ENCODE results near the gene ARL16. TPM values are rescaled to one million over a fixed set of nuclear protein-coding genes. Genes with fewer than 3 reads are reported as not detected.

Gene ARL16
- total RNA-seq, 1 experiment from 2014 or later = 38.6 TPM

- Mint-ChIP-seq H3K4me1 (ENCODE audit: insufficient read depth, unreplicated experiment) (no peaks in the 10 kb centered on the region), H3K9me3 (ENCODE audit: unreplicated experiment) (no peaks in the 10 kb centered on the region), H3K36me3 (ENCODE audit: insufficient read depth, unreplicated experiment) (peaks cover 15% of the 10 kb centered on the region), H3K27me3 (ENCODE audit: insufficient read depth, unreplicated experiment) (no peaks in the 10 kb centered on the region), H3K27ac (ENCODE audit: low read depth, unreplicated experiment) (no peak overlapping the region), H3K4me3 (ENCODE audit: unreplicated experiment) (no peak overlapping the region)
- TF ChIP-seq, protein P1, sequence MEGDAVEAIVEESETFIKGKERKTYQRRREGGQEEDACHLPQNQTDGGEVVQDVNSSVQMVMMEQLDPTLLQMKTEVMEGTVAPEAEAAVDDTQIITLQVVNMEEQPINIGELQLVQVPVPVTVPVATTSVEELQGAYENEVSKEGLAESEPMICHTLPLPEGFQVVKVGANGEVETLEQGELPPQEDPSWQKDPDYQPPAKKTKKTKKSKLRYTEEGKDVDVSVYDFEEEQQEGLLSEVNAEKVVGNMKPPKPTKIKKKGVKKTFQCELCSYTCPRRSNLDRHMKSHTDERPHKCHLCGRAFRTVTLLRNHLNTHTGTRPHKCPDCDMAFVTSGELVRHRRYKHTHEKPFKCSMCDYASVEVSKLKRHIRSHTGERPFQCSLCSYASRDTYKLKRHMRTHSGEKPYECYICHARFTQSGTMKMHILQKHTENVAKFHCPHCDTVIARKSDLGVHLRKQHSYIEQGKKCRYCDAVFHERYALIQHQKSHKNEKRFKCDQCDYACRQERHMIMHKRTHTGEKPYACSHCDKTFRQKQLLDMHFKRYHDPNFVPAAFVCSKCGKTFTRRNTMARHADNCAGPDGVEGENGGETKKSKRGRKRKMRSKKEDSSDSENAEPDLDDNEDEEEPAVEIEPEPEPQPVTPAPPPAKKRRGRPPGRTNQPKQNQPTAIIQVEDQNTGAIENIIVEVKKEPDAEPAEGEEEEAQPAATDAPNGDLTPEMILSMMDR (IDR thresholded peaks at IDR 0.05; ENCODE audit: unreplicated experiment) = no peak
- intact Hi-C loops (cut with micrococcal nuclease) = no loop called here
- ChIA-PET CTCF (interaction anchor here (0.5 to 1.0 kb wide), 2 partner anchors 18 to 24 kb away, joined by 3 read pairs; no protein-coding TSS in a partner anchor), POLR2A (interaction anchor here (0.6 to 0.7 kb wide), 2 partner anchors 13 to 18 kb away, joined by 3 read pairs; no protein-coding TSS in a partner anchor)
- DNase-seq (ENCODE audit: unreplicated experiment) = no peak
- no TSS peak for BruUV-seq (replicated peaks)
These were observed 23.2 kb downstream of the ARL16 start for GRCh38 chr17:81660441-81660840.

DNA sequence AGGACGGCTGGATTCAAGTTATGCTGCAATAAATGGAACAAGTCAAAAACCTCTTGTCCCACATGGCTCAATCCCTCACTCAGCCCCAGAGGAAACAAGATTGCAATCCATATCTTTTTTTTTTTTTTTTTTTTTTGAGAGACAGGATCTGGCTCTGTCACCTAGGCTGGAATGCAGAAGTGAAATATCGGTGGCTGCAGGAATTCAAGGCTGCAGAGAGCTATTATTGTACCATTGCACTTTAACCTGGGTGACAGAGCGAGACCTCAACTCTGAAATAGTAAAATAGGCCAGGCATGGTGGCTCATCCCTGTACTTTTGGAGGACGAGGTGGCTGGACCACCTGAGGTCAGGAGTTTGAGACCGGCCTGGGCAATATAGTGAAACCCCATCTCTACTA, 24.6 kb downstream of the ARL16 start:
- TF ChIP-seq, protein P1 (IDR thresholded peaks at IDR 0.05; ENCODE audit: unreplicated experiment) = no peak
- no TSS peak for BruUV-seq (replicated peaks)
- H3K9me3 Mint-ChIP-seq (ENCODE audit: unreplicated experiment) = no peaks in the 10 kb centered on the region
- no peaks in the 10 kb centered on the region for H3K27me3 Mint-ChIP-seq (ENCODE audit: insufficient read depth, unreplicated experiment)
- DNase-seq (ENCODE audit: unreplicated experiment) = no peak
- POLR2A ChIA-PET = no interaction called here
- intact Hi-C loops (cut with micrococcal nuclease) = no loop called here
- no peaks in the 10 kb centered on the region for H3K4me1 Mint-ChIP-seq (ENCODE audit: insufficient read depth, unreplicated experiment)
- H3K36me3 Mint-ChIP-seq (ENCODE audit: insufficient read depth, unreplicated experiment) = peaks cover 3% of the 10 kb centered on the region
- CTCF ChIA-PET = interaction anchor here (0.6 kb wide), 1 partner anchor 46 kb away, joined by 3 read pairs; no protein-coding TSS in a partner anchor
- no peak overlapping the region for H3K27ac Mint-ChIP-seq (ENCODE audit: low read depth, unreplicated experiment)
- no peak overlapping the region for H3K4me3 Mint-ChIP-seq (ENCODE audit: unreplicated experiment)

DNA sequence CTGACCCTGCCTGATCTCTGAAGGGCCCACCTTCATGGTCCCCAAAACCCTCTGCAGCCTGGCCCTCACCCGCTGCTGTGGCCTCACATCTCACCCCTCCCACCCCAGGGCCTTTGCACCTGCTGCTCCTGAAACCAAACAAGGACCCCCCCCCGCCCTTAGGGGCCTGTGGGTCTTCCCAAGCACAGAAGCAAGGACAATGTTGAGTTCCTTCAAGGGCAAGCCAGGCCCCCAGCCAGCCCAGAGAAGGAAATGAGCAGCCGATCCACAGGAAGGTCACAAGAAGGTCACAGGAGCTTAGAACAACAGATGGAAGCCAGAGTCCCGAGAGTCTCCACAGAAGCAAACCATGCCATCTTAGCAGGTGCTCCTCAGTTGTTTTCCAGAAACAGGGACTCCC, 26.8 kb downstream of the ARL16 start:
- Mint-ChIP-seq H3K27ac (ENCODE audit: low read depth, unreplicated experiment) (no peak overlapping the region), H3K36me3 (ENCODE audit: insufficient read depth, unreplicated experiment) (no peaks in the 10 kb centered on the region), H3K4me3 (ENCODE audit: unreplicated experiment) (no peak overlapping the region), H3K9me3 (ENCODE audit: unreplicated experiment) (no peaks in the 10 kb centered on the region), H3K4me1 (ENCODE audit: insufficient read depth, unreplicated experiment) (peaks cover 3% of the 10 kb centered on the region), H3K27me3 (ENCODE audit: insufficient read depth, unreplicated experiment) (no peaks in the 10 kb centered on the region)
- no peak for DNase-seq (ENCODE audit: unreplicated experiment)
- TF ChIP-seq, protein P1 (IDR thresholded peaks at IDR 0.05; ENCODE audit: unreplicated experiment) = no peak
- POLR2A ChIA-PET = no interaction called here
- intact Hi-C loops (cut with micrococcal nuclease) = no loop called here
- BruUV-seq (replicated peaks) = no TSS peak
- CTCF ChIA-PET = interaction anchor here (0.8 kb wide), 1 partner anchor 9 kb away, joined by 3 read pairs; no protein-coding TSS in a partner anchor

DNA sequence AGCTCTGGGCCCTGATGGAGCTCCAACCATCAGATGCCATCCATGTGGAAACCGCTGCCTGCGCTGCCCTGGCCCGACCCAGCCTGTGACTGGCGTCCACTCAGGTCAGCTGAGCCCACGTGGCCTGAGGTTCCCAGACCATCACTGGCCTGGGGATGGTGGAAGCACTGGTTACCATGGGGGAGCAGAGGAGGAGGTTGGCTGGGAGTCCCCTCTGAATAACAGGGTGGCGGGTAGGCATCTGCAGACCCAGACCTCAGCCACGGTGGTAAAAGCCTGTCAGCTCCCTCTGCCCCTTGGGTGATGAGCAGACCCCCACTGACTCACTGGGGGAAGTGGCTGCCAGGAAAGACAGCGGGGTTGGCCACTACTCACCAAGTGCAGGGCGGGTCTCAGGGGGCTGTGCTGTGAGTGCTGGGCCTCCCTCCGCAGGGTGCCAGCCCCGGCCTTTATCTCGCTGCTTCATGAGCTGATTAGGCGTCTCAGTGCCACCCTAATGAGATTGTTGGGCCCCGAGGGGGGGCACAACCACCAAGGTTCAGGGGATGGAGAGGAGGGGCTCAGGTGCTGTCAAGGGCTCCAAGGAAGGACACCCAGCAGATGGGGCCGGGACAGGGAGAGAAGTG, 27.4 kb downstream of the ARL16 start, which contains the start of gene PDE6G:
TSS of gene PDE6G (minus strand) at position 425 of the 626 bp plus-strand sequence. CDS start 3,237 bp downstream, outside the sequence.
- BruUV-seq (replicated peaks) = no TSS peak
- POLR2A ChIA-PET = interaction anchor here (1.1 kb wide), 2 partner anchors 9 to 10 kb away, joined by 3 read pairs; no protein-coding TSS in a partner anchor
- intact Hi-C loops (cut with micrococcal nuclease) = no loop called here
- no peak within 1 kb of the TSS for H3K27ac Mint-ChIP-seq (ENCODE audit: low read depth, unreplicated experiment)
- H3K27me3 Mint-ChIP-seq (ENCODE audit: insufficient read depth, unreplicated experiment) = no peaks in the 10 kb centered on the region
- TF ChIP-seq, protein P1 (IDR thresholded peaks at IDR 0.05; ENCODE audit: unreplicated experiment) = no peak
- DNase-seq (ENCODE audit: unreplicated experiment) = no peak
- no peaks in the 10 kb centered on the region for H3K36me3 Mint-ChIP-seq (ENCODE audit: insufficient read depth, unreplicated experiment)
- H3K4me3 Mint-ChIP-seq (ENCODE audit: unreplicated experiment) = no peak within 1 kb of the TSS
- H3K4me1 Mint-ChIP-seq (ENCODE audit: insufficient read depth, unreplicated experiment) = peaks cover 7% of the 10 kb centered on the region
- CTCF ChIA-PET = interaction anchor here (0.8 kb wide), 1 partner anchor 9 kb away, joined by 3 read pairs; no protein-coding TSS in a partner anchor
- H3K9me3 Mint-ChIP-seq (ENCODE audit: unreplicated experiment) = no peaks in the 10 kb centered on the region

All from MCF 10A (cell line).